Neural progenitor cell (in vitro differentiated cells): ENCODE results near the gene KRTAP5-5.

Experiments used
- CTCF ChIP-seq: fragments of 200-600 bp; sonication (generic); IDR thresholded peaks from 2 replicates; pipeline ENCODE4 v1.5.1; 2017; ENCODE audit warnings: antibody characterized with exemption, mild to moderate bottlenecking
- EZH2 ChIP-seq: fragments of 200-600 bp; sonication (generic); IDR thresholded peaks from 2 replicates; pipeline ENCODE4 v1.6.1; 2017; ENCODE audit warnings: antibody characterized with exemption, mild to moderate bottlenecking, moderate library complexity
- EZH2phosphoT487 ChIP-seq: fragments of 200-600 bp; sonication (generic); IDR thresholded peaks from 2 replicates; pipeline ENCODE4 v1.6.1; 2017; ENCODE audit warnings: antibody characterized with exemption

GRCh38 chr11:1647901-1648652 lies 18.5 kb downstream of the KRTAP5-5 start:
- TF ChIP-seq CTCF, result no peak
- TF ChIP-seq EZH2phosphoT487, result no peak
- no peak for TF ChIP-seq EZH2
